Activated CD8-positive, alpha-beta memory T cell treated with anti-CD3 and anti-CD28 coated beads, Interleukin-2, amount 50 U/mL, for 4 hours (primary cell): ENCODE results near the gene TTC28.
"Not testable (repeated sequence)": the region's sequence is repeated elsewhere in the genome, so short reads cannot be mapped to it uniquely, and the experiment has no call there.

ENCODE experiments used
- DNase-seq: peaks from one replicate; pipeline ENCODE4 v3.0.0-alpha.2; 2020

TTC28 gene

GRCh38 chr22:28679611-28680287 is at the start of gene TTC28:
Gene TTC28, minus strand, starts transcription at chr22:28679840. Its CDS starts 117 bp downstream, at chr22:28679723.
- peak; percentile 49 for DNase-seq

- DNase-seq = no peak
Measured at GRCh38 chr22:28728621-28729313, 49.1 kb upstream of the TTC28 start.

- DNase-seq = no peak
Measured at GRCh38 chr22:28728002-28728401, 48.4 kb upstream of the TTC28 start.

- no peak for DNase-seq
Measured at GRCh38 chr22:28718044-28718443, 38.4 kb upstream of the TTC28 start.

GRCh38 chr22:28716686-28717085 is 37.0 kb upstream of the TTC28 start:
- no peak for DNase-seq

GRCh38 chr22:28715611-28716010 is 36.0 kb upstream of the TTC28 start:
- no peak for DNase-seq

- no peak for DNase-seq
Measured at GRCh38 chr22:28714043-28714628, 34.5 kb upstream of the TTC28 start.

GRCh38 chr22:28711820-28712777 is 32.5 kb upstream of the TTC28 start:
- no peak for DNase-seq

GRCh38 chr22:28711341-28711740 is 31.7 kb upstream of the TTC28 start:
- no peak for DNase-seq

GRCh38 chr22:28710576-28711191 is 31.0 kb upstream of the TTC28 start:
- no peak for DNase-seq

GRCh38 chr22:28710107-28710506 is 30.5 kb upstream of the TTC28 start:
- DNase-seq = no peak

- no peak for DNase-seq
Measured at GRCh38 chr22:28706845-28707244, 27.2 kb upstream of the TTC28 start.

GRCh38 chr22:28703436-28703835 is 23.8 kb upstream of the TTC28 start:
- no peak for DNase-seq

- no peak for DNase-seq
Measured at GRCh38 chr22:28702891-28703290, 23.3 kb upstream of the TTC28 start.

- not testable (repeated sequence) for DNase-seq
Measured at GRCh38 chr22:28693041-28693760, 13.6 kb upstream of the TTC28 start.

GRCh38 chr22:28689796-28690195 is 10.2 kb upstream of the TTC28 start:
- not testable (repeated sequence) for DNase-seq

GRCh38 chr22:28682966-28683365 is 3.3 kb upstream of the TTC28 start:
- not testable (repeated sequence) for DNase-seq

GRCh38 chr22:28680813-28681490 is 1.3 kb upstream of the TTC28 start:
- DNase-seq = not testable (repeated sequence)

- peak; percentile 17 for DNase-seq
Measured at GRCh38 chr22:28678778-28679610, 646 bp downstream of the TTC28 start.

- DNase-seq = not testable (repeated sequence)
Measured at GRCh38 chr22:28678170-28678569, 1.5 kb downstream of the TTC28 start.
